ENCODE data around the gene CLSTN1.
"Not testable (repeated sequence)": the region's sequence is repeated elsewhere in the genome, so short reads cannot be mapped to it uniquely, and the experiment has no call there.

Gene CLSTN1

DNA sequence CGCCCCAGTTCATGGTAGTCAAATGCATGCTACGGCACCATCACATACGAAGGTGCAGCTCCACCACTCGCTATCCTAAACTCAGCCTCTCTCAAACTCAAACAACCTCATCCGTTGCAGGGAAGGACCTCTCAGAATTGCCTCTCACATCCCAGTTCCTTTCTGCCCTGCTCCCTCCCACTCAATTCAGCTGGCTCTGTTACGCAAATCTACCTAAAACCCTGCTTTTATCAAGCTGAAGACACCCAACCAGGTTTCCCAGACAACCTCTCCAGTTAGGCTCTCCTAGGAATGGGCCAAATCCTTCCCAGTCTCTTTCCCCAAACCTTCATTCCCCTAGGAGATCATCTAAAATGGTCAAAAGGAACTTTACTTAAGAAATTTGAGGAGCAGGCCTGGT is 62.9 kb downstream of the CLSTN1 start:
- FAIRE-seq = no peak

DNA sequence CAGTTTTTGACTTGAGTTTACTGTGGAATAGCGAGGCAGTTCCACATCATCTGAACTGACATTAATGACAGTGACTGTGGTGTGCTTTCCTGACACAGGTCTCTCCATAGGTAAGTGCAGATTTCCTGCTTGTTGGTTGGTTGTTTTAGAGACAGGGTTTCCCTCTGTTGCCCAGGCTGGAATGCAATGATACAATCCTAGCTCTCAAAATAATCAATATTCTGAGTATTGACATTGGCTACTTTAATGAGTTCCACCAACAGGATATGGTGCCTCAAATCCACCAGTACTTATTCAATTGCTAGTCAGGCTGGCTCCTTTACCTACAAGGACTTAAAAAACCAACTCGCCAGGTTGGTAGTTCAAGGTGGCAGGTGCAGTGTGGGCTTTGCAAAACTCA is 63.8 kb downstream of the CLSTN1 start:
- no peak for FAIRE-seq

DNA sequence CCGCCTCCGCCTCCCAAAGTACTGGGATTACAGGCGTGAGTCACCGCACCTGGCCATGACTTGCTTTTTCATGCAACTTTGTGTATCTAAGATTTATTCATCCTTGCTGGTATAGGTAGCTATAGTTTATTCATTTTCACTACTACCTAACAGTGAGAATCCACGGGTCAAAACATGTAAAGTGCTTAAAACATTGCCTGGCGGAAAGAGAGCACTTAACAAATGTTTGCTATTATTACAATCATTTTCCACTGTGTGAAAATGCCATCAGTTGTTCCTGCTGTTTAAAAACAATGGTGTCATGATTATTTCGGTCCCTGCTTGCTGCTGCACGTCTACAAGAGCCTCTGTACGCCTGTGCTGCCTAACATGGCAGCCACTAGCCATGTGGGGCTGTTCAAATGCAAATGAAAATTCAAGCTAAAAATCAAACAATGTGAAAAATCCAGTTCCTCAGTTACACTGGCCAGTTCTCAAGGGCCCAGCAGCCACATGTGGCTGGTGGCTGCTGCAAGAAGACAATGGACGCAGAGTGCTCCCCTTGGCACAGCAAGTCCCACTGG is 65.1 kb downstream of the CLSTN1 start:
- no peak for FAIRE-seq

DNA sequence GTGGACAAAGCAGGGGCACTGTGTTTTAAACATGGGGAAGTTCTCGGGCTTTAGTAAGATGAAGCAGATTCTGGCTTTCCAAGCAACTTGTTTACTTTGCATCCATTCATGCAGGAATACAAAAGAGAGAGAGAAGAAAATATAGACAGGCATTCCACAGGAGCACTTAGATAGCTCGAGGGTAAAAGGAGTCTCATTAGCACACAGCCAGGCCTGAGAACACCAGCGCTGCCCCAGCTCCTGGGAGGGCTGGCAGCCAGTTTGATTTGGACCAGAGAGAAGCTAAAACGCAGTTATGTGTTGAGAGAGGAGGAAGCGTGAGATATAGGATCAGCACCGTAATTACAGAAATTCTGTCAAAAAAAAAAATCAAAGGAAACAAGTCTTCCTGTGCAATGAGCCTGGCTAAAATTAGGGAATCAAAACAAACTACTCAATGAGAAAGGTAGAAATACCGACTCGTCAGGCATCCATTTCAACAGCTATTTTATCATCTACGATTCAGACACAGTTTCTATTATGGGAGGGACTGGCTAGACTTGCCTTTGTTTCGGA is 68.2 kb downstream of the CLSTN1 start:
- FAIRE-seq = no peak

DNA sequence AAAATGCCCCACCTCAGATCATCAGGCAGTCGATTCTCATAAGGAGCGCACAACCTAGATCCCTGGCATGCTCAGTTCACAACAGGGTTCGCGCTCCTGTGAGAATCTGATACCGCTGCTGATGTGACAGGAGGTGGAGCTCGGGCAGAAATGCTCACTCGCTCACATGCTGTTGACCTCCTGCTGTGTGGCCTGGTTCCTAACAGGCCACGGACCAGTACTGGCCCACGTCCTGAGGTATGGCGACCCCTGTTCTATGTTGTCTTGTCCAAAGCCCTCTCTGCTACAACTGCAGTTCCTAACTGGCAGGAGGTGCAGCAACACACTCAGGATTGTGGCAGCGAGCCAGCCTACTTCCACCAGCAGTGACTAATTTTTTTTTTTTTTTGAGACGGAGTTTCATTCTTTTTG is 70.6 kb downstream of the CLSTN1 start:
- FAIRE-seq = no peak

DNA sequence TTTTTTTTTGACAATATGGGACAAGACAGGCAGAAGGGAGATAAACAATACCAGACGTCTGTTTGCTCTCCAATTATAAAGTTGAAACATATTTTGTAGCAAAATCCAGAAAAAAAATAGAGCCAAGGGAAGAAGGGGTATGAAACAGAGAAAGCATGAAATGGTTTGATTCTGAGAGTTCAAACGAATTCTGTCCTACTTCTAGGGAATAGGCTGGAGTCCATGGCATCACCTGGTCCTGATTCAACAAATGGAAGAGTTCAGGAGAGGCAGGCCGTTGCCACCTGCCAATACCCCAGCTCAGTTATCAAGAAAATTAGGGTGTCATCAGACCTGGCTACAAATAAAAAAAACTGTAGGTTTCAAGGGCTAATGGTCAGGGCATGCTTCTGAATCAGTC is 71.8 kb downstream of the CLSTN1 start:
- no peak for FAIRE-seq

DNA sequence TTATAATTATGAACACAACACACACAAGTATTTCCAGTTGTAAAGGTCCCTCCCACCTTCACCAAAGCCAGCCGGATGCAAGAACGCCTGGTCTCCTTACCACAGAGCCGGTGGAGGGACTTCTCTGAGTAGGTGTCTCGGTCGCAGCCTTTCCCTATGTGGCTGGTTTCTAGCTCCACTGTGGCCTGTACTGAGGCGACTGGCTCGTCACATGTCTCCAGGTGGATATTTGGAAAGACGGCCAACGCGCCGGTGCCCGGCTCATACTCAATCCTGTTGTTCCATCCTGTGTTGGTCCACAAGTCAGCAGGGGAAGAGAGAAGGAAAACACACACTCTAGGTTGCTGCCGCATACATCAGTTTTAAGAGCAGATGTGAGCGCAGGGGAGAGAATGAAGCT is 74.4 kb downstream of the CLSTN1 start:
- FAIRE-seq = no peak

DNA sequence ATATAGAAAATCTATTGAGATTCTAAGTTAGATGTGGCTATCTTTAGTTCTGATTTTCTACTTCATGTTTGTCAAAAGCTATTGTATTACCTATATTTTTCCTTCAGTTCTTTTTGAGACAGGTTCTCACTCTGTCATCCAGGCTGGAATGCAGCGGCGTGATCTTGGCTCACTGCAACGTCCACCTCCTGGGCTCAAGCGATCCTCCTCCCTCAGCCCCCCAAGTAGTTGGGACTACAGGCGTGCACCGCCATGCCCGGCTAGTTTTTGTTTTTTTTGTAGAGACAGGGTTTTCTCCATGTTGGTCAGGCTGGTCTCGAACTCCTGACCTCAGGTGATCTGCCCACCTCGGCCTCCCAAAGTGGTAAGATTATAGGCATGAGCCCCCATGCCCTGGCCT is 75.4 kb downstream of the CLSTN1 start:
- not testable (repeated sequence) for FAIRE-seq

DNA sequence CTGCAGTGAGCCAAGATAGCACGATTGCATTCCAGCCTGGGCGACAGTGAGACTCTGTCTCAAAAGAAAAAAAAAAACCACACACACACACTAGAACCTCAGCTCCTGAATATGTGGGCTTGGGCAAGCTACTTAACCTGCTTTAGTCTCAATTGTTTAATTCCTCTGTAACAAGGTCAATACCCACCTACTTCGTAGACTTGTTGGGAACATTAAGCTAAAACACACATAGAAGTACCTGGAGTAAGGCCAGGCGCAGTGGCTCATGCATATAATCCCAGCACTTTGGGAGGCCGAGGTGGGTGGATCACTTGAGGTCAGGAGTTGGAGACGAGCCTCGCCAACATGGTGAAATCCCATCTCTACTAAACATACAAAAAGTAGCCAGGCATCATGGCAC is 77.1 kb downstream of the CLSTN1 start:
- FAIRE-seq = no peak

DNA sequence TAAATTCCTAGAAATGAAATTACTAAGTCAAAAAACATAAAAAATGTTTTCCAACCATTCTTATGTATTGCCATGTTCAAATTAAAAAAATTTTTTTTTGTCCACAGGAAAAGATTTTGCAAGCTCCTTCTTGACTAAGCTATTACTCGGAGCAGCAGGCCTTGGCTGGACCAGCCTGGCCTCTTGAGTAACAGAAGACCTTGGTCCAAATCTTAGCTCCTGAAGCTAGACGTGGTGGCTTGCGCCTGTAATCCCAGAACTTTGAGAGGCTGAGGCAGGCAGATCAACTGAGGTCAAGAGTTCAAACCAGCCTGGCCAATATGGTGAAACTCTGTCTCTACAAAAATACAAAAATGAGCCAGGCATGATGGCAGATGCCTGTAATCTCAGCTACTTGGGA is 77.6 kb downstream of the CLSTN1 start:
- no peak for FAIRE-seq

DNA sequence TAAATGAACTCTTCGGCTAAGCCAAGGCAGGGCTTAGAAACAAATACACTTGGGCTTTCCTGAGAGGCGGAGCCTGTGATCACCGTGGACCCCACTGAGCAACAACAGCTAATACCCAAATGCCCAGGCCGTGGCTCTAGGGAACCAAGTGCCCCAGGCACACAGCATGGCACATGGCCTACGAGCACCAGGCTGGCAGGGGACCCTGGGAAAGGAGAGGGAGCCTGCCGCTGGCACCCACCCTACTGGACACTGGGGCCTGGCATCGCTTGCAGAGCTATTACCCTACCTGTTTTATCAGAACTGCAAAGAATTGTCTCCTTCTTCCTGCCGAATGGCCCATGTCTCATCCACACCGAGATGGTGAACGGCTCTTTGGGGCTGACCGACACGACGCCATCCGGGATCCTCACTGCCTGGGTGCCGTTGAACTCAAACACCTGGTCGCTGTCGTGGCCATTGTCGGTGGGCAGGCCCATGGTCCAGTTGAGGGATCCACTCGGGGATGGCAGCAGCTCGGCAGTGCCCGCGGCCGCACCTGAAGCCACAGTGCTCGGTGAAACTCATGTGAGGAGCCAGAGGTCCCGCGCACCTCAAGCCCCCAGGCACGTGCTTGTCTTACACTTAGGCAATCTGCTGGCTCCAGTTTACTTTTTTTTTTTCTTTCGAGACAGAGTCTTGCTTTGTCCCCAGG is 79.5 kb downstream of the CLSTN1 start:
- no peak for FAIRE-seq

DNA sequence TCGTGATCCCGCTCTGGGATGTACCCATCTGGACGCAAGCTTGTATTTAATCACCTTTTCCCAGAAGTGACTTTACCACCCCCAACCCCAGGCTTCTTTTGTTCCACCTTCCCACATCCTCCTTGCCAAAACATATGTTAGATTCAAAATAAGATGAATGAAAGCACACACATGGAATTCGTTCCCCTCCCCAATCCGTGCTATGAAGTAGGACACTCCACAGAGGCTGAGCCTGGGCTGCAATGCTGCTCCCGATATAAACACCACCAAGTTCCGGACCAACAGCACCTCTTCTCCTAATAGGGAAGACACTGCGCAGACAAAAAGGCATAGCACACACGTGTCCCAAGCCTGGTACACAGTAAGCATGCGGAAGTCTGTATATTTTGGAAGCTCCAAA is 86.1 kb downstream of the CLSTN1 start:
- no peak for FAIRE-seq

DNA sequence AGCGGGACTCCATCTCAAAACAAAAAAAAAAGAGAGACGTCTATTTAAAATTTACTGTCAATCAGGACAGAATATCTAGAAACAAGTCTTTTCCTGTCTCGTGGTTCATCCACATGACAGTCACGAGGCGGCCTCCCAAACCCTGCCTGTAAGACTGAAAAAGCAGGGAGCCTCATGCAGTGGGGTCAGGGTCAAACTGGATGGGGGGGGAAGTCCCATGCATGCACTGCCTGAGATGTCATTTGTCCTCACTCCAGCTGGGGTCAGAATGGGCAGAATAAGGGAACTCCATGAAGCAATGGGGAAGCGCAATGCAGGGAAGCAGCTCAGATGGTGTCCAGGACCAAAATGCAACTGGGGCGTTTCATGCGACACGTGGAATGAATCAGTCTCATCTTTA is 86.7 kb downstream of the CLSTN1 start:
- FAIRE-seq = no peak

DNA sequence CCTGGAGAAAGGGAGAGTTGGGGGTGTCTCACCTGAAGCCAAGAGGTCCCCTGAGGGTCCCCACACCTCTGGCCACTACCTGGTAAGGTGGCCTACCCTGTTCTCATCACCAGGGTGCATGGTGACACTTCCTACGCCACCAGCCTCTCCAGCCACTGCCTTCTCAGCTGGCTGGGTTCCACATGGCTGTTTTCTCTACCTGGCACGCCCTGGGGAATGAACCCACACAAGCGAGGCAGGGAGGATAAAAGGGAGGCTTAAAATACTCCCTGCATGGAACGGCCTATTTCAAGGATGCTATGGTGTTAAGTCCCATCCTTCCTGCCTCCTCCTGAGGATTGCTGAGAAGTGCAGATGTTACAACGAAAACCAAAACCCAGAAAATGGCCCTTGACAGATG is 87.5 kb downstream of the CLSTN1 start:
- FAIRE-seq = no peak

DNA sequence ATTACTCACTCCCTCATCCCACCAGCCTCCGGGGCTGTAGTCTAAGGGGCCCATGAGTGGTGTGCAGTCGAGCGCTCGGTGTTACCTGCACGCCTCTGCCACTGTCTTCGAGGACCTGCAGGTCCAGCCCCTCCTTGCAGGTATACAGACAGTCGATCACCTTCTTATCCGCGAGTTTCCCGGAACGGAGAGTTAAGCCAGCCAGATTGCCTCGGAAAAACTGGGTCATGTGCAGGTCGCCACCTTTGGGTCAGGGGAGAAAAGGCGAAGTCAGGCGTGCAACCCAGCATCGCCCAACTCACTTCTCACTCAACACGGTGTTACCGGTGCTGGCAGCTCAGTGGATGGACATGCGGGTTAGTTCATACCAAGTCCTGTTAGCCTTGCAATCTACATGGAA is 88.0 kb downstream of the CLSTN1 start:
- no peak for FAIRE-seq

DNA sequence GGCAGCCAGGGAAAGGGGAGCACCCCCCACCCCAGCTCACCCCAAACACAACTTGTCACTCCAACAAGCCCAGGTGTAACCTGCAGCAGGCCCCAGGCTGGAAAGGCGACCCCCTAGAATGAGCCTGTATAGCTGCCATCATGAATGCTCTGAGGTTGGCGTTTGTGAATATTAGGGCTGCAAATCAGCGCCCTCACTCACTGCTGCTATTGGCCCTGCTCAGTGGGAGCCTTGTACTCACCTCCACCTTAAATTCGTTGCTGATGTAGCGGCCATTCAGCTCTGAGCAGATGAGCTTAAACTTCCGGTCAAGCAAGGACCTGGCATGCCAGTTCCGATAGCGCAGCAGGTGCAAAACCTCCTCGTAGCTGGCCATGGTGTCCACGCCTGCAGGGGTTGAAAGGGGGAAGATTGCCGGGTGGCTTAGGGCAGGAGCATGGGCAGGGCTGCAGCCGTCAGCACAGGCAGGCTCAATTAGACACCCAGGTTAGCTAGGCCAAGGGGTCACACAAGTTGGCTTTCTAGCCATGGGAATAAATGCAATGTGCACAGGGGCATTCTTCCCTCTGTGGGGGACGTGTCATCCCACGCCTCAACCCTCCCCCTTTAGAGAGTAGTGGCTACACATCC is 90.5 kb downstream of the CLSTN1 start:
- no peak for FAIRE-seq

DNA sequence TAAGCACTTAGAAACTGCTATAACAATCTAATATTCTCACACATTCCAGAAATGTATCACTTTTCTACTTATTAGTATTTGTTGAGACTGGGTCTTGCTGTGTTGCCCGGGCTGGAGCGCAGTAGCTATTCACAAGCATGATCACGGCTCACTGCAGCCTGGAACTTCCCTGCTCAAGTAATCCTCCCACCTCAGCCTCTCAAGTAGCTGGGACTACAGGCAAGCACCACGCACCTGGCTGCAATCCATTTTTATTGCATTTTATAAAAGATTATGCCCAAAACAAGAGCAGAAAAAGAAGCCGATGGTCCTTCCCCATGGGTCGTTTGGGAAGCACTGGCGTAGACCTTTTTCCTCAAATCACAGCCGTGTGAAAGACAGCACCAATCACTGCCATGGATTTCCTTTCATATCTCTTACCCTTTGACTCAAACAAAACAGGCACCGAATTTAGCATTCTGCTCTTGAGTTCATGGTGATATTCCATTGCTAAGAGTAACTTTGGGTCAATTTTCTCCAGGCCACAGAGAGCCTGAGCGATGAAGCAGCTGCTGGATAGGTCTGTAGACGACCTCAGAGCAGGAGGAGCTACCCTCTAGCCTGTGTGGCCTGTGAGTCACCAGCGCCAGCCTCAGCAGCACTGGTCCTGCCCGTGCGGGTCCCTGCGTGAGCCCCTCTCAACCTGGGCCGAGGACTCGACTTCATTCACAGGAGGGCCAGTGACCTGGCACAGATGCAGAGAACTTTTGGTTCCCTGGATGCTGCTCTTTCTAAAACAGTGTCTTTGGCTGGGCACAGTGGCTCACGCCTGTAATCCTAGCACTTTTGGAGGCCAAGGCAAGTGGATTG is 91.4 kb downstream of the CLSTN1 start:
- FAIRE-seq = no peak

DNA sequence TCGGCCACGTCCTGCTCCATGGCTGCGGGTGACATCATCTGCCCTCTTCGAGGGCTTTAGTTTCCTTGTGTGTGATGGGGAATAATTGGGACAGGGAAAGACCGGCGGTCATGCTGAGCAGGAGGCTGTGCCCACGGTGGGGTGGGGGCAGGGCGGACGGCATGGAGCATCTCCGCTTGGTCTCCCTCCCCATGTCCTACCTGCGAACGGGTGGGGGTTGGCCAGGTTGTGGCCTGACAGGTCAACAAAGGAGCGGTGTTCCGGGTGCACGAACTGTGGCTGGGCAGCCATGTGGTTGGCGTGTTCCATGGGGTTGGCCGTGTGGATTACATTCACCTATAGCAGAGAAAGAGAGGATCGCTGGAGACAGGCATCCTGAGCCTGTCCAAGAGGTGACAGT is 92.2 kb downstream of the CLSTN1 start:
- no peak for FAIRE-seq

DNA sequence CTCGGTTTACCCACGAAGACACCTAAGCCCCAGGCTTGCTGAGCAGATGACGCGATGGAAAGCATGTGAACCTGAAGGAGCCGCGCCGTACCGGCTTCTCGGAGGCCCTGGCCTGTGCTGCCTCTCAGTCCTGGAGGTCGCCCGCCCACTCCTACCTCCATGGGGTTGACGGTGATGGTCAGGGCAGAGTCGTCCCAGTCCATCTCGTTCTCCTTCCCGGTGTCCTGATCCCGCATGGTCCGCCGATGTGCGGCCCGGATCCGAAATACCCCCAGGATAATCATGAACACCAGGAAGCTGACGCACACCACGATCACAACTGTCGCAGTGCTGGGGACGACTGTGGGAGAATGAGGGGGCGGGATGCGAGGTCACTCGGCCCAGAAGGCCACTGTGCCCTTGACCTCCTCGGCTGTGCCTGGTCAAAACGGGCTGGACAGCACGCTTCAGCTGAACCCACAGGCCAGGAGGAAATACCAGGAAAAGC is 92.7 kb downstream of the CLSTN1 start:
- FAIRE-seq = no peak

DNA sequence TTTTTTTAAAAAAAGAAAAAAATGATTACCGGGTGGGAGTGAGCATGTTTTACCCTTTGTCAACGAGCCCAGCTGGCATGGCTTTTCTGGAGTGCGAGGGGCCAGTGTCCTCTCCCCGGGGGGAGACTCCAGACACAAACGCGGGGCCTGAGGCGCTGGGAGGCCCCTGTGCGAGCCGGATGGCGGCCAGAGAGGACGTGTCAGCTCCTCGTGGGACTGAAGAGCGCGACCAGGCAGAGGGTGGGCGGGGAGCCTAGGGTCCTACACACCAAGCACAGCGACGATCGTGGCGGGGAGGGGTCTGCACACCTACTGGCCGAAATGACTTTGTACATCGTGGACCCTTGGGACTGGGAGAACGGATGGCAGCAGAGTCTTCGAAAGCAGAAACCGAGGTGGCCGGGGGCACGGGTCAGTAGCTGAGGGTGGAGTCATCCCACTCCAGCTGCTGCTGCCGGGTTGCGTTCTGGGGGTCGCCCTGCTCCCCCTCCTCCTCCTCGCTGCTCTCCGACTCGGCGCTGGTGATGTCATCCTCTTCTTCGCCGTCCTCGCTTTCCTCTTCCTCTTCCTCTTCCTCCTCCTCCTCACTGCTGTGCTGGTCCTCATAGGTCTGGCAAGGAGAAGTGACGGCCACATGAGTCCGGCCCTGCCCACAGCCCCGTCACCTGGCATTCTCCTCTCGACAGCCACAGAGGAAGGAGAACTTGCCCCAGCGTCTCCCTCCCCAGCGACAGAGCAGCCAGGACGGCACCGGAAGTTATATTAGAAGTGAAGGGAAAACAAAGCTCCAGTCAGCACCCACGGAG is 93.5 kb downstream of the CLSTN1 start:
- no peak for FAIRE-seq

DNA sequence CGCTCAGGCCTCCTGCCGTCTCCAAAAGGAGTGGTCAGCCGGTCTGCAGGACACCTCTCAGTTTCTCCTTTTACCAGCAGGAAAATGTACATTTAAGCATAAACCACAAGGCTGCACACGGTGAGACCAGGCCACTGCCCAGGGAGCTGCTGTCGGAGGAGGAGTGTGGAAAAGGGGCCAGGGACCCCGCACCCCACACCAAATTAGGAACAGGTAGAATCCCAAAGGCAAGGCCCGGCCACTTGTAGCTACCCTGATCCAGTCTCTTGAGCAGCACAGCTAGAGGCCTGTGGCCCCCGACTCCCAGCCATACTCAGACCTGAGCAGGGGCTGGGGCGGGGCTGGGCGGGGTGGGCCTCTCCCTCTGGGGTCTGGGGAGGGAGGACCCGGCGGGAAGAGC is 94.2 kb downstream of the CLSTN1 start:
- no peak for FAIRE-seq
